Skeletal muscle satellite cell (primary cell): Measurements from ENCODE around the gene MRI1.
"Not testable (repeated sequence)": the region's sequence is repeated elsewhere in the genome, so short reads cannot be mapped to it uniquely, and the experiment has no call there.

Experiments used
- H3K27me3 ChIP-seq: 2 replicates; pipeline ENCODE4 v1.7.0; 2013; ENCODE audit warnings: low read length; ENCODE audit not compliant: control insufficient read depth, insufficient read depth
- H3K36me3 ChIP-seq: 2 replicates; pipeline ENCODE4 v1.7.0; 2013; ENCODE audit warnings: mild to moderate bottlenecking, control low read depth, low read length; ENCODE audit not compliant: insufficient read depth
- H3K4me1 ChIP-seq: 2 replicates; pipeline ENCODE4 v1.7.0; 2013; ENCODE audit warnings: low read length; ENCODE audit not compliant: control insufficient read depth, insufficient read depth
- H3K4me2 ChIP-seq: 2 replicates; pipeline ENCODE4 v1.7.0; 2013; ENCODE audit warnings: mild to moderate bottlenecking, low read length
- H3K4me3 ChIP-seq: 2 replicates; pipeline ENCODE4 v1.7.0; 2013; ENCODE audit warnings: low read length
- H3K9ac ChIP-seq: 2 replicates; pipeline ENCODE4 v1.7.0; 2013; ENCODE audit warnings: mild to moderate bottlenecking, low read depth, low read length, moderate library complexity
- H3K9me3 ChIP-seq: replicated peaks from 2 replicates; pipeline ENCODE4 v1.7.0; 2013; ENCODE audit warnings: mild to moderate bottlenecking, control low read depth, low read length

The MRI1 gene

DNA sequence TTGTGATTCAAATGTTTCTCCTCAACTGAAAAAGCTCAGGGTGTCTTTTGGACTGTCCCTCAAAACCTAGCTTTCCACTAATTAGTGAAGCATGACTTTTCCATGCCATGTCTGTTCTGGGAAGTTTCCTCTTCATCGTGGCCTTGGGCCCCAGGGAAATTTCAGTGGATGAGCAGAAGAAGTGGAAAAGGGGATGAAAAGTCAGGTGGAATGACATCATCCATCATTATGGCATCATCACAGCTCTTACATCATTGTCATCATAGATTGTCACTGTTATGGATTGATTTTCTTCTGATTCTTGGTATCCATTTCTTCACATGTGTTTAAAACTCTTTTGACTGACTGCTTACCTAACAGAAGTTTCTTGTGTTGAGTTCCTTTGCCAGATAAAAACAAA is 26.2 kb upstream of the MRI1 start:
- peaks cover 4% of the 10 kb centered on the region for H3K4me1 ChIP-seq
- H3K36me3 ChIP-seq: no peaks in the 10 kb centered on the region
- no peak overlapping the region for H3K4me3 ChIP-seq
- H3K4me2 ChIP-seq: no peak overlapping the region
- H3K9ac ChIP-seq: no peak overlapping the region
- no peaks in the 10 kb centered on the region for H3K9me3 ChIP-seq
- H3K27me3 ChIP-seq: no peaks in the 10 kb centered on the region

DNA sequence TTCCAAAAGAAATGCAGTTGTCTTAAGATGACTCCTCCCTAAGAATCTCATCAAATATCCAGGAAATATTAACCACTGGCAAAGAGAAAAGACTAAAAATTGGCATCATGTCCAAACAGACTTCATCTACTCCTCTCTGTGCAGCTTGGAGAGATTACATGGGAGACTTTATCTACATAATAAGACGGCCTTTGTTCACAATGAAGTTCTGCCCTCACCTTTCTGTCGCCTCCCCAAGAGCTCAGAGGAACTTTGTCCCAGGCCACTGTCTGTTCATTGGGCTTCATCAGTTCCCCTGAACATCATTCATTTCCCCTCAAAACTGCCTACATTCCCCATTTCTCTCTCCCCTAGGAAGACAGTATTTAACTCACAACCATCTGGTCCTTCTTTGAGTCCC is 22.4 kb upstream of the MRI1 start:
- H3K9ac ChIP-seq: no peak overlapping the region
- no peak overlapping the region for H3K4me2 ChIP-seq
- H3K9me3 ChIP-seq: no peaks in the 10 kb centered on the region
- no peak overlapping the region for H3K4me3 ChIP-seq
- no peaks in the 10 kb centered on the region for H3K27me3 ChIP-seq
- H3K36me3 ChIP-seq: no peaks in the 10 kb centered on the region
- H3K4me1 ChIP-seq: peaks cover 4% of the 10 kb centered on the region

DNA sequence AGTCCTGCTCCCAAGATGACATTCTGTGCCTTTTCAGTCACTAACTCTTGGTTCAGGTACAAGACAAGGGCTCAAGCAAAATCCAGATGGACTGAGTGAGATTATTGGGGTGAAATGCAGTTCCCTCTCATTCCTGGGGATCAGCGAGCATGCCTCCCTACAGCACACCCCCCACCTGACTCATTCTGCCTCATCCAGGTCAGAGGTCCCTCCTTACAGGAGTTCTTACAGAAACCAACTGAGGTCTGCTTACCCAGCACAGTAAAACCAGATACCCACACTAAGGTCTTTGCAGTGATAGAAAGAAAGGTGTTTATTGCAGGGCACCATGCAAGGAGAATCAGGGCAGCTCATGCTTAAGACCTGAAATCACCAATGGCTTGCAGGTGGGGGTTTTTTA is 21.6 kb upstream of the MRI1 start:
- H3K27me3 ChIP-seq: no peaks in the 10 kb centered on the region
- peaks cover 4% of the 10 kb centered on the region for H3K4me1 ChIP-seq
- H3K4me3 ChIP-seq: no peak overlapping the region
- no peak overlapping the region for H3K9ac ChIP-seq
- H3K36me3 ChIP-seq: no peaks in the 10 kb centered on the region
- no peaks in the 10 kb centered on the region for H3K9me3 ChIP-seq
- no peak overlapping the region for H3K4me2 ChIP-seq

DNA sequence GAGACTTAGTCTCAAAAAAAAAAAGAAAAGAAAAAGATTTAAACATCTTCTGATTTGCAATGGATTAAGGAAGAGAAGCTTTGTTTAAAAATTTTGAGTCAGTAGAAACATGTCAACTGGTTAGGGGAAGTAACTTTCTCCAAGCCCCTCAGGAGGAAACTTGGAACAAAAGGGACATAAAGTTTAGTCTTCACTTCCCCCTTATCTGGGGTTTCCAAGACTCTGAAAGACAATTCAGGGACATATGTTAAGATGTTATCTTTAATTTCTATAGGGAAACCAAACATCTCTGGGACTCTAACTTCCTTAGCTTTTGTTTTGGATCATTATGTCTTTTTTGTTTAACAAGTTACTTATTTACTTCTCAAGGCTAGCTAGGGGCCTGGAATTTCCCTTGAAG is 20.1 kb upstream of the MRI1 start:
- Histone ChIP-seq H3K4me3 (no peak overlapping the region), H3K27me3 (no peaks in the 10 kb centered on the region), H3K9me3 (no peaks in the 10 kb centered on the region), H3K4me1 (peaks cover 7% of the 10 kb centered on the region), H3K4me2 (no peak overlapping the region), H3K36me3 (no peaks in the 10 kb centered on the region), H3K9ac (no peak overlapping the region)

DNA sequence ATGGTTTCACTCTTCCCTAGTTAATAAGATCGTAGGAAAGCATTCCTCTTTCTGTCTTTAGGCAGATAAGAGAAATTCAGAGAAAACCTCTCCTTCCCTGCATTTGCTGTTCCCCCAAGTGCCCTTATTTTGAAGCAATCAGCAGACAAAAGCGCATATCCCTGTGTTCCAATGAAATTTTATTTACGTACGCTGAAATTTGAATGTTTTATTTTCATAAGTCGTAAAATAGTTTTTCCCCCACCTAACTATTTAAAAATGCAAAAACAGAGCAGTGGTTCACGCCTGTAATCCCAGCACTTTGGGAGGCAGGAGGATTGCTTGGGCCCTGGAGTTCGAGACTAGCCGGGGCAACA is 17.2 kb upstream of the MRI1 start:
- H3K9ac ChIP-seq: no peak overlapping the region
- H3K36me3 ChIP-seq: peaks cover 3% of the 10 kb centered on the region
- no peaks in the 10 kb centered on the region for H3K27me3 ChIP-seq
- H3K4me3 ChIP-seq: peak overlapping the region; percentile 93
- H3K4me1 ChIP-seq: peaks cover 7% of the 10 kb centered on the region
- H3K4me2 ChIP-seq: peak overlapping the region; percentile 43
- no peaks in the 10 kb centered on the region for H3K9me3 ChIP-seq

DNA sequence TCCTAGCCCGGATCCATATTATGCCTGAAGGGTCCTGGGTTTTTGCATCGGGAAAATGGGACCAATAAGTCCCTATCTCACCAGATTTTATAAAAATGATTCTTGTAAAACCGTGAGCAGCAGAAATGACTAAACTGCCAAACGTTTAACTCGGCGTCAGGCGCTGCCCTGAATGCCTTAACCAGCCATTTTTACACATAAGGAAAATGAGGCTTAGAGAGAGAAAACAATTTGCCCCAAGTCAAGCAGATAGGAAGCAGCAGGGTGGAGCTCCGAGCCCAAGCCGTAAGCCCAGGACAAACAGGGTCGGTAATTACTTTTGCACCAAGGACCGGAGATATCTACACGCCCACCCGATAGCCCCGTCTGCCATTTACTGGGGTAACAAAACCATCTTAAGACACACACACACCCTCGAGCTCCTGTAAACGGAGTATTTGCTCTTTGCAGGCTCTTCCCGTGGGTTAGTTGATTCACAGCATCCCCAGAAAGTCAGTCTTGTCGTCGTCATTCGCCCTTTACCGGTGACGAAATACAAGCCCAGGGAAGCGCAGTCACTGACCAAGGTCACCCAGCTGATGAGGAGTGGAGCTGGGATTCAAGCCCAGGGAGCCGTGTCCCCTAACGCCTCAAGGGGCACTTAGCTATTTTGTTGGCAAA is 16.0 kb upstream of the MRI1 start:
- Histone ChIP-seq H3K4me1 (peaks cover 3% of the 10 kb centered on the region), H3K9me3 (no peaks in the 10 kb centered on the region), H3K36me3 (peaks cover 11% of the 10 kb centered on the region), H3K9ac (peak overlapping the region; percentile 98), H3K4me2 (peak overlapping the region; percentile 99), H3K4me3 (peak overlapping the region; percentile 93), H3K27me3 (no peaks in the 10 kb centered on the region)

DNA sequence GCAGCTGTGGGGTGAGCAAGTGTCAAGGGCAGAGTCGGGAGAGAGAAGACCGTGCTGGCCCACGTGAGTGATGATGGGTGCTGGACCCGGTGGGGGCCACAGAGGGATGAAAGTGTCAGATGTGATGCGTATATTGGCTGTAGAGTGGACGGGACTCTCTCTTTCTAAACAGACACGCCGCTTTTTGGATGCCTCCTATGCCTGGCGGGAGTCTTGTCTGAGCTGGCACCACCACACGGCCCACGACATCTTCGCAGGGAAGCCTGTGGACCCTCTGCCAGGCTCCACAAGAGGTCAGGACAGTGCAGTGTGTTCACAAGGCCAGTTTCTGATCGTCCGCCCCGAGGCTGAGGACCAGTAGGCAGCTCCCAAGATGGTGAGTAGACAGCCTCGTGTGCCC is 12.9 kb upstream of the MRI1 start:
- Histone ChIP-seq H3K4me2 (no peak overlapping the region), H3K36me3 (peaks cover 34% of the 10 kb centered on the region), H3K27me3 (no peaks in the 10 kb centered on the region), H3K4me1 (peaks cover 3% of the 10 kb centered on the region), H3K9ac (no peak overlapping the region), H3K4me3 (no peak overlapping the region), H3K9me3 (no peaks in the 10 kb centered on the region)

- H3K27me3 ChIP-seq, H3K9me3 ChIP-seq, H3K4me2 ChIP-seq, H3K9ac ChIP-seq, H3K4me3 ChIP-seq, H3K4me1 ChIP-seq: not testable (repeated sequence)
- H3K36me3 ChIP-seq: peaks cover 52% of the 10 kb centered on the region
Measured at GRCh38 chr19:13753622-13754021, 10.7 kb upstream of the MRI1 start.

- no peak overlapping the region for H3K9ac ChIP-seq
- H3K4me3 ChIP-seq: no peak overlapping the region
- H3K9me3 ChIP-seq: no peaks in the 10 kb centered on the region
- no peaks in the 10 kb centered on the region for H3K27me3 ChIP-seq
- no peaks in the 10 kb centered on the region for H3K4me1 ChIP-seq
- H3K4me2 ChIP-seq: no peak overlapping the region
- H3K36me3 ChIP-seq: peaks cover 68% of the 10 kb centered on the region
Measured at GRCh38 chr19:13756210-13756609, 8.1 kb upstream of the MRI1 start.

GRCh38 chr19:13757805-13758772 is 6.2 kb upstream of the MRI1 start:
- H3K9me3 ChIP-seq: no peaks in the 10 kb centered on the region
- no peak overlapping the region for H3K9ac ChIP-seq
- H3K4me3 ChIP-seq: no peak overlapping the region
- H3K4me2 ChIP-seq: no peak overlapping the region
- H3K27me3 ChIP-seq: no peaks in the 10 kb centered on the region
- H3K36me3 ChIP-seq: peaks cover 70% of the 10 kb centered on the region
- H3K4me1 ChIP-seq: no peaks in the 10 kb centered on the region

- H3K4me2 ChIP-seq: no peak overlapping the region
- no peak overlapping the region for H3K9ac ChIP-seq
- no peaks in the 10 kb centered on the region for H3K9me3 ChIP-seq
- H3K4me3 ChIP-seq: no peak overlapping the region
- H3K27me3 ChIP-seq: no peaks in the 10 kb centered on the region
- H3K4me1 ChIP-seq: peaks cover under 1% of the 10 kb centered on the region
- peaks cover 74% of the 10 kb centered on the region for H3K36me3 ChIP-seq
Measured at GRCh38 chr19:13758795-13759194, 5.5 kb upstream of the MRI1 start.

- Histone ChIP-seq H3K4me2 (no peak overlapping the region), H3K36me3 (peaks cover 51% of the 10 kb centered on the region)
Measured at GRCh38 chr19:13761423-13761822, 2.9 kb upstream of the MRI1 start.

More at GRCh38 chr19:13761423-13761822, 2.9 kb upstream of the MRI1 start:
- no peak overlapping the region for H3K9ac ChIP-seq
- peaks cover 12% of the 10 kb centered on the region for H3K4me1 ChIP-seq
- H3K27me3 ChIP-seq: no peaks in the 10 kb centered on the region
- H3K4me3 ChIP-seq: no peak overlapping the region
- H3K9me3 ChIP-seq: no peaks in the 10 kb centered on the region
